Nephron (organoid): Measurements from ENCODE around the gene OSMR.

ENCODE experiments used
- H3K27ac Mint-ChIP-seq, 3 experiments: 2 replicates each; pipeline ENCODE4 v1.8.0; 2020; ENCODE audit warnings: mixed read lengths in 3 of 3, mild to moderate bottlenecking in 2 of 3, moderate library complexity in 1 of 3
- H3K27me3 Mint-ChIP-seq: 2 replicates; pipeline ENCODE4 v1.8.0; 2021; ENCODE audit warnings: low read depth, mild to moderate bottlenecking, moderate library complexity, mixed read lengths
- H3K36me3 Mint-ChIP-seq: 2 replicates; pipeline ENCODE4 v1.8.0; 2020; ENCODE audit warnings: low read depth, mixed read lengths
- H3K4me1 Mint-ChIP-seq: 2 replicates; pipeline ENCODE4 v1.8.0; 2020; ENCODE audit warnings: mixed read lengths
- H3K4me3 Mint-ChIP-seq, 3 experiments: 2 replicates each; pipeline ENCODE4 v1.8.0; 2020; ENCODE audit warnings: mild to moderate bottlenecking in 3 of 3, mixed read lengths in 3 of 3, moderate library complexity in 2 of 3
- H3K9me3 Mint-ChIP-seq: 2 replicates; pipeline ENCODE4 v1.8.0; 2020; ENCODE audit warnings: mixed read lengths
- TF ChIP-seq, protein P1 (sequence below), 3 experiments: fragments of 200-600 bp; sonication (generic); IDR thresholded peaks; one replicate each; pipeline ENCODE4 v1.5.0; 2021; ENCODE audit warnings: antibody characterized with exemption in 3 of 3; ENCODE audit not compliant: unreplicated experiment in 3 of 3

Gene OSMR

DNA sequence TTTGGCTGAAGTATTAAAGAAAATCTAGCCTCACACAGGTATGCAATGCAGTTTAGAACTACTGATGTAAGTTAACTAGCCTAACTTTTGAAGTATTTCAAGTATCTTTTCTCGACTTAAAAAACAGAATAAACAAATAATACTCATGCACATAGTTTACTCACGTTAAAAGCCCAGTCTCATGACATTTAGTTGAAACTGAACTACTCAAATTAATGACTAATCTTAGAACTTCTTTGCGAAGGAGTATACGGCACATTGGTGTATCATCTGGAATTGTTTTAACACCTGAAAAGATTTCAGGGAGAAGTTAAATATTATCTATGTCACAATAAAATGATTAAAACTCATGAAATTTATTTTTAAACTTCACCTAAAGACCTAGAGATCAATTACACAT, 98.5 kb downstream of the OSMR start:
- no peak overlapping the region for H3K27ac Mint-ChIP-seq
- no peaks in the 10 kb centered on the region for H3K4me1 Mint-ChIP-seq
- TF ChIP-seq, protein P1, sequence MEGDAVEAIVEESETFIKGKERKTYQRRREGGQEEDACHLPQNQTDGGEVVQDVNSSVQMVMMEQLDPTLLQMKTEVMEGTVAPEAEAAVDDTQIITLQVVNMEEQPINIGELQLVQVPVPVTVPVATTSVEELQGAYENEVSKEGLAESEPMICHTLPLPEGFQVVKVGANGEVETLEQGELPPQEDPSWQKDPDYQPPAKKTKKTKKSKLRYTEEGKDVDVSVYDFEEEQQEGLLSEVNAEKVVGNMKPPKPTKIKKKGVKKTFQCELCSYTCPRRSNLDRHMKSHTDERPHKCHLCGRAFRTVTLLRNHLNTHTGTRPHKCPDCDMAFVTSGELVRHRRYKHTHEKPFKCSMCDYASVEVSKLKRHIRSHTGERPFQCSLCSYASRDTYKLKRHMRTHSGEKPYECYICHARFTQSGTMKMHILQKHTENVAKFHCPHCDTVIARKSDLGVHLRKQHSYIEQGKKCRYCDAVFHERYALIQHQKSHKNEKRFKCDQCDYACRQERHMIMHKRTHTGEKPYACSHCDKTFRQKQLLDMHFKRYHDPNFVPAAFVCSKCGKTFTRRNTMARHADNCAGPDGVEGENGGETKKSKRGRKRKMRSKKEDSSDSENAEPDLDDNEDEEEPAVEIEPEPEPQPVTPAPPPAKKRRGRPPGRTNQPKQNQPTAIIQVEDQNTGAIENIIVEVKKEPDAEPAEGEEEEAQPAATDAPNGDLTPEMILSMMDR (IDR thresholded peaks at IDR 0.05; ENCODE audit: unreplicated experiment in 3 of 3): no peak
- H3K36me3 Mint-ChIP-seq: peaks cover 42% of the 10 kb centered on the region
- no peaks in the 10 kb centered on the region for H3K9me3 Mint-ChIP-seq
- no peak overlapping the region for H3K4me3 Mint-ChIP-seq
- H3K27me3 Mint-ChIP-seq: no peaks in the 10 kb centered on the region

DNA sequence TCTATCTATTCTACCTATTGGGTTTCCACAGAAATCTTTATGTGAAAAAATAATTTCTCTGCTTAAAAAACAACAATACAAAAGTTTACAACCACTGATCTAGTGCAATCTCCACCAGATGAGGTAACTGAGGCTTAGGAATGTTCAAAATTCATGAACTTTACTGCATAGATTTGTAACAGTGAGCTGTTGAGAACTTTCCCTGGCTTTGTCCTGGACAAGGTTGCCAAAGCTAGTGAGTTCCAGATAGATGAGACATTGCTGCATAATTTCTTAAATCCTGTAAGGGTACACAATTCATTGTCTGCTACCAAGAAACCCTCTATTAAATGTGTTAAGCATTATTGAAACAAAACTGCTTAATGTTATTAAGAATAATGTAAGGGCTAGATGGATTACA, 102.7 kb downstream of the OSMR start:
- Mint-ChIP-seq H3K4me1 (no peaks in the 10 kb centered on the region), H3K9me3 (no peaks in the 10 kb centered on the region), H3K36me3 (peaks cover 54% of the 10 kb centered on the region), H3K4me3 (no peak overlapping the region), H3K27ac (no peak overlapping the region), H3K27me3 (no peaks in the 10 kb centered on the region)
- TF ChIP-seq, protein P1 (IDR thresholded peaks at IDR 0.05; ENCODE audit: unreplicated experiment in 3 of 3): no peak

DNA sequence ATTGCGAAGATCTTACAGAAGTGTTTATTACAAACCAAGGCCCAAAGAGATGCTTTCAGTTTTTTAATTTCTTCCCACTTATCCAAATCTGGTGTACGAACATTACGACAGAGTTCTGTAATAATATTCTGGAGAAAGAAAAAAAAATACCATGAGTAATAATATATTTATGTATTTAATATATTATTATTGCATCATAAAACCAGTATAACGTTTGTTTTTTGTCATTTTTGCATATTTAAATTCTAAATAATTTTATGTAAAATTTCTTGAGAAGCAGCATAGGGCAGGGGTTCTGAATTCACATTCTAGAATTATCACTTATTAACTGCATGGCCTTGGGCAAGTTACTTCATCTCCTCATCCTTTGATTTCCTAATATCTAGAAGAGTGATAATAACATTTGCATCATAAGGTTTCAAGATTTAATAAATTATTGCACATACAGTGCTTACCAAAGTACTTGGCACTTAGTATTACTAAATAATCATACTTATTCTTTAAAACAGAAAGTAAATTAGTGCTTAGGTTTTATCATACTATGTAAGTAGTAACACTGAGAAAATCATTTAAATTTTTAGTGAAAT, 107.7 kb downstream of the OSMR start:
- Mint-ChIP-seq H3K4me3 (no peak overlapping the region), H3K9me3 (no peaks in the 10 kb centered on the region), H3K36me3 (peaks cover 67% of the 10 kb centered on the region), H3K4me1 (no peaks in the 10 kb centered on the region), H3K27ac (no peak overlapping the region), H3K27me3 (no peaks in the 10 kb centered on the region)
- TF ChIP-seq, protein P1 (IDR thresholded peaks at IDR 0.05; ENCODE audit: unreplicated experiment in 3 of 3): no peak

DNA sequence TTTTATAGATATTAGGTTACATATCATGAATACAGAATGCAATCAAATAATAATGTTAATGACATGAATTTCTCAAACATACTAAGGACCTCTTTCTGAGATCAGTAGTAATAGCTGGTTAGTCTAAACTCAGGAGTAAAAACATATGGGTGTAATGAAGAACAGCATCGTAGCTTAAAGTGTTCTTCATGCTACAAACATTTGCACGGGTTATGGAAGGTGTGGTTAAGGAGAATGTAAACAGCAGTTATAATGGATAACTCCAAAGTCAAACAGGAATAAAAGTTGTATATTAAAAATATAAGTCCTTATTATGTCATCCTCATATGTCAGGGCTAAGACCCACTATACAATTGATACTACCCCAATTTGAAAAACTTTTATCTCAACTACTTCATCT, 115.9 kb downstream of the OSMR start:
- Mint-ChIP-seq H3K9me3 (no peaks in the 10 kb centered on the region), H3K27me3 (no peaks in the 10 kb centered on the region), H3K4me3 (no peak overlapping the region), H3K4me1 (no peaks in the 10 kb centered on the region), H3K36me3 (peaks cover 52% of the 10 kb centered on the region), H3K27ac (no peak overlapping the region)
- TF ChIP-seq, protein P1 (IDR thresholded peaks at IDR 0.05; ENCODE audit: unreplicated experiment in 3 of 3): no peak

DNA sequence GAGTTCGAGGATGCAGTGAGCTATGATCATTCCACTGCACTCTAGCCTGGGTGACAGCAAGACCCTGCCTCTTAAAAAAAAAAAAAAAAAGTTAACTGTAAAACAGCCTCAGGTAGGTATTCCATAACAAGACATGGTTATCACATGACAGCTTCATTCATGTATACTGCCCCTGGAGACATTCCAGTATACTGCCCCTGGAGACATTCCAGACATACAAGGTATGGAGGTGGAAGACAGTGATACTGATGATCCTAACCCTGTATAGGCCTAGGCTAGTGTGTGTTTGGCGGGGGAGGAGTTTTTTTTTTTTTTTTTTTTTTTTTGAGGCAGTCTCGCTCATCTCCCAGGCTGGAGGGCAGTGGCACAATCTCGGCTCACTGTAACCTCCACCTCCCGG, 122.9 kb downstream of the OSMR start:
- H3K4me3 Mint-ChIP-seq: no peak overlapping the region
- no peaks in the 10 kb centered on the region for H3K9me3 Mint-ChIP-seq
- TF ChIP-seq, protein P1 (IDR thresholded peaks at IDR 0.05; ENCODE audit: unreplicated experiment in 3 of 3): no peak
- H3K27ac Mint-ChIP-seq: no peak overlapping the region
- no peaks in the 10 kb centered on the region for H3K4me1 Mint-ChIP-seq
- no peaks in the 10 kb centered on the region for H3K27me3 Mint-ChIP-seq
- peaks cover 24% of the 10 kb centered on the region for H3K36me3 Mint-ChIP-seq

DNA sequence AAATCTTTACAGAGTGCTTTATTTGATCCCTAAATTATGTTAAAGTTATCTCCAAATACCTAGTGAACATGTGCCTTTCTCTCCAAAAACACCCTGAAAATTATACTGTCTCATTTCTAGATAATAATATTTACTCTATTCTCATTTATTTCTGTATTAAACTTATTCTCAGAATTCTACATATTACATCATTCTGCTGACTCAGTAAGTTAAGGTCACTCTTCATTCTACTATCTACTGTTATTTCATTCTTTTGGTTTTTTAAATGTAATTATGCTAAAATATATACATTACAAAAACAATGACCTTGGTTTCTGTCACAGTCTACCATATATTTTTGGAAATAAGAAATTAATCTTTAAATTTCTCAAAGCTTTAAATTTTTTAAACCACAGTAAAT, 132.2 kb downstream of the OSMR start:
- no peaks in the 10 kb centered on the region for H3K9me3 Mint-ChIP-seq
- peaks cover 28% of the 10 kb centered on the region for H3K36me3 Mint-ChIP-seq
- H3K4me3 Mint-ChIP-seq: no peak overlapping the region
- TF ChIP-seq, protein P1 (IDR thresholded peaks at IDR 0.05; ENCODE audit: unreplicated experiment in 3 of 3): no peak
- H3K27ac Mint-ChIP-seq: no peak overlapping the region
- H3K27me3 Mint-ChIP-seq: no peaks in the 10 kb centered on the region
- no peaks in the 10 kb centered on the region for H3K4me1 Mint-ChIP-seq
